Measurements from ENCODE around the gene C19orf73. TPM values are rescaled to one million over a fixed set of nuclear protein-coding genes. Genes with fewer than 3 reads are reported as not detected.
A peak's percentile ranks its signal among the peaks of the same experiment; 100 is the strongest.

The C19orf73 gene
- total RNA-seq, 6 experiments from 2014 or later = 0.73 to 8.1 (median 1.5) TPM

GRCh38 chr19:49091391-49092038, 27.4 kb downstream of the C19orf73 start:
- peaks cover 13 to 55% (median 34%) of the 10 kb centered on the region in 4 donors for H3K36me3 ChIP-seq
- no peaks in the 10 kb centered on the region for H3K27me3 ChIP-seq
- ATAC-seq = no peak

GRCh38 chr19:49086296-49086695, 32.6 kb downstream of the C19orf73 start:
- H3K27me3 ChIP-seq = no peaks in the 10 kb centered on the region
- H3K36me3 ChIP-seq = peaks cover 7 to 19% (median 12%) of the 10 kb centered on the region in 4 donors
- DNase-seq (no peak), ATAC-seq (no peak)
- no peaks in the 10 kb centered on the region for H3K9me3 ChIP-seq
- intact Hi-C loops (cut with DNase I) = no loop called here
- H3K4me3 ChIP-seq = peak overlapping the region; percentile 64 to 99 (median 79)
- H3K27ac ChIP-seq = peak overlapping the region in 1 of 3 donors; percentile 72
- H3K4me1 ChIP-seq = peaks cover 0 to 12% (median 3%) of the 10 kb centered on the region in 4 donors
- 11% methylated on average over 5 of the region's 11 CpGs for WGBS (ENCODE audit: insufficient coverage, low coverage, low lambda C conversion rate, missing lambda C conversion rate)
- TF ChIP-seq CTCF (IDR thresholded peaks at IDR 0.05) (no peak), POLR2A (IDR thresholded peaks at IDR 0.05) (no peak)

More at GRCh38 chr19:49091391-49092038, 27.4 kb downstream of the C19orf73 start:
- Histone ChIP-seq H3K4me3 (no peak overlapping the region), H3K4me1 (peaks cover 0 to 9% (median 2%) of the 10 kb centered on the region in 4 donors), H3K9me3 (no peaks in the 10 kb centered on the region), H3K27ac (no peak overlapping the region)
- no peak for DNase-seq
- intact Hi-C loops (cut with DNase I) = loop anchor here in 1 of 2 donors (10.0 kb wide), 1 partner anchor 103 kb away; no protein-coding TSS in a partner anchor
- TF ChIP-seq POLR2A (IDR thresholded peaks at IDR 0.05) = no peak
- TF ChIP-seq CTCF (IDR thresholded peaks at IDR 0.05) = no peak
- WGBS (ENCODE audit: insufficient coverage, low coverage, low lambda C conversion rate, missing lambda C conversion rate) = 83% methylated on average over 8 of the region's 17 CpGs

GRCh38 chr19:49085868-49086232, 33.1 kb downstream of the C19orf73 start:
- TF ChIP-seq CTCF (IDR thresholded peaks at IDR 0.05) (no peak), POLR2A (IDR thresholded peaks at IDR 0.05) (no peak)
- H3K4me1 ChIP-seq = peaks cover 0 to 12% (median 3%) of the 10 kb centered on the region in 4 donors
- H3K27me3 ChIP-seq = no peaks in the 10 kb centered on the region
- intact Hi-C loops (cut with DNase I) = no loop called here
- DNase-seq (no peak), ATAC-seq (no peak)
- H3K4me3 ChIP-seq = peak overlapping the region; percentile 64 to 99 (median 79)
- WGBS (ENCODE audit: insufficient coverage, low coverage, low lambda C conversion rate, missing lambda C conversion rate) = under 1% methylated on average over 14 of the region's 14 CpGs
- H3K9me3 ChIP-seq = no peaks in the 10 kb centered on the region
- peak overlapping the region; percentile 72 to 79 (median 73) for H3K27ac ChIP-seq
- H3K36me3 ChIP-seq = peaks cover 4 to 15% (median 10%) of the 10 kb centered on the region in 4 donors

GRCh38 chr19:49085020-49085867, 33.7 kb downstream of the C19orf73 start, which contains the start of gene SNRNP70:
TSS of gene SNRNP70 (plus strand) at chr19:49085451. CDS start at chr19:49086415, 964 bp downstream.
- H3K4me3 ChIP-seq = peak within 1 kb of the TSS; percentile 64 to 99 (median 79)
- ATAC-seq = peak; percentile 97 to 98 (median 98)
- WGBS (ENCODE audit: insufficient coverage, low coverage, low lambda C conversion rate, missing lambda C conversion rate) = under 1% methylated on average over 26 of the region's 89 CpGs
- H3K9me3 ChIP-seq = no peaks in the 10 kb centered on the region
- H3K36me3 ChIP-seq = peaks cover 0 to 9% (median 5%) of the 10 kb centered on the region in 4 donors
- intact Hi-C loops (cut with DNase I) = no loop called here
- no peaks in the 10 kb centered on the region for H3K27me3 ChIP-seq
- peak in 1 of 4 donors; percentile 1 for TF ChIP-seq CTCF (IDR thresholded peaks at IDR 0.05)
- peak; percentile 93 for TF ChIP-seq POLR2A (IDR thresholded peaks at IDR 0.05)
- peaks cover 0 to 12% (median 3%) of the 10 kb centered on the region in 4 donors for H3K4me1 ChIP-seq
- H3K27ac ChIP-seq = peak within 1 kb of the TSS; percentile 72 to 79 (median 73)
- peak; percentile 99 for DNase-seq
